ENCODE measurements around the gene PLXDC2.

- TF ChIP-seq POLR2A (IDR thresholded peaks at IDR 0.05): no peak
- TF ChIP-seq CTCF (IDR thresholded peaks at IDR 0.05): no peak
- no peak for TF ChIP-seq EP300 (IDR thresholded peaks at IDR 0.05)
- no peak for TF ChIP-seq POLR2AphosphoS5 (IDR thresholded peaks at IDR 0.05)
These were observed 130.0 kb downstream of the PLXDC2 start for GRCh38 chr10:19946245-19946644.
